A549 (cell line): ENCODE results near the gene PARP8.

Source experiments
- CHD2 ChIP-seq: fragments of 150-350 bp; IDR thresholded peaks from 2 replicates; pipeline ENCODE4 v1.6.1; 2014; ENCODE audit warnings: low read length; ENCODE audit not compliant: partially characterized antibody
- HOXA7 ChIP-seq: fragments of 250-450 bp; sonication (Bioruptor Pico); IDR thresholded peaks from 2 replicates; pipeline ENCODE4 v1.5.0; 2020; ENCODE audit warnings: mild to moderate bottlenecking, moderate library complexity
- JUN ChIP-seq, 2 experiments: fragments of >200 bp; sonication (Bioruptor Twin); formaldehyde crosslinking; IDR thresholded peaks; 2 replicates in 1 of 2; 3 replicates in 1 of 2; pipeline ENCODE4 v1.6.1; 2016 to 2017
- JUNB ChIP-seq: fragments of >200 bp; sonication (Bioruptor Twin); formaldehyde crosslinking; IDR thresholded peaks from 2 replicates; pipeline ENCODE4 v1.6.1; 2016
- POLR2A ChIP-seq: IDR thresholded peaks from 2 replicates; pipeline ENCODE4 v1.6.1; 2012; ENCODE audit warnings: mild to moderate bottlenecking, low read length
- POLR2AphosphoS2 ChIP-seq: conservative IDR thresholded peaks from 2 replicates; pipeline ENCODE4 v1.6.1; 2012; ENCODE audit warnings: low read length, improper control_type of control experiment, inconsistent platforms
- RAD21 ChIP-seq, 2 experiments: fragments of >200 bp in 1 of 2; sonication (Bioruptor Twin) in 1 of 2; formaldehyde crosslinking in 1 of 2; IDR thresholded peaks in 1 of 2; conservative IDR thresholded peaks in 1 of 2; 2 replicates in 1 of 2; 3 replicates in 1 of 2; pipeline ENCODE4 v1.6.1; 2012 to 2018; ENCODE audit warnings: inconsistent platforms in 1 of 2
- RFX5 ChIP-seq: fragments of 450-650 bp; IDR thresholded peaks from 2 replicates; pipeline ENCODE4 v1.7.1; 2014; ENCODE audit warnings: antibody characterized with exemption, mild to moderate bottlenecking, moderate library complexity
- TF ChIP-seq, protein P1 (sequence below): IDR thresholded peaks from 2 replicates; pipeline ENCODE4 v1.6.1; 2012
- TF ChIP-seq, protein P2 (sequence below): fragments of >200 bp; sonication (Bioruptor Twin); formaldehyde crosslinking; IDR thresholded peaks from 3 replicates; pipeline ENCODE4 v1.5.1; 2016

DNA sequence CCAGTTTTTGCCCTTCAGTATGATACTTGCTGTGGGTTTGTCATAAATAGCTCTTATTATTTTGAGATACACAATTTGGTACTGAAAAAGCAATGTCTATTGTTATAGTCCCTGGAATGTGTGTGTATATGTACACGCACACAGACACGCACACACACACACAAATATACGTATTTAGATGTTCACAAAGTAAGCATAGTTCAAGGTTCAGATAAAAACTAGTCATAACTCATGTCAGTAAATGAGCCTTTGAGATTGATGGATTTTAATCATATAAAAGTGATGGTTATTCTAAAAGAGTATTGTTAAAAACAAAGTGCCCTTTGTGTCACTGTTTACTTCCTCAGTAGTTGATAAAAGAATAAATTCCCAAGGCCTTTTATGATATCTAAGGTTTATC, 147.3 kb downstream of the PARP8 start:
- TF ChIP-seq, protein P1, sequence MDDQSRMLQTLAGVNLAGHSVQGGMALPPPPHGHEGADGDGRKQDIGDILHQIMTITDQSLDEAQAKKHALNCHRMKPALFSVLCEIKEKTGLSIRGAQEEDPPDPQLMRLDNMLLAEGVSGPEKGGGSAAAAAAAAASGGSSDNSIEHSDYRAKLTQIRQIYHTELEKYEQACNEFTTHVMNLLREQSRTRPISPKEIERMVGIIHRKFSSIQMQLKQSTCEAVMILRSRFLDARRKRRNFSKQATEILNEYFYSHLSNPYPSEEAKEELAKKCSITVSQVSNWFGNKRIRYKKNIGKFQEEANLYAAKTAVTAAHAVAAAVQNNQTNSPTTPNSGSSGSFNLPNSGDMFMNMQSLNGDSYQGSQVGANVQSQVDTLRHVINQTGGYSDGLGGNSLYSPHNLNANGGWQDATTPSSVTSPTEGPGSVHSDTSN = no peak
- TF ChIP-seq POLR2AphosphoS2 (no peak), HOXA7 (CRISPR knock-in tag) (no peak), CHD2 (no peak), JUN (IDR thresholded peaks at IDR 0.05) (no peak), JUNB (no peak), POLR2A (no peak), RFX5 (no peak), RAD21 (conservative IDR thresholded peaks at IDR 0.05 in 1 of 2, IDR thresholded peaks at IDR 0.05 in 1 of 2) (no peak)
- TF ChIP-seq, protein P2, sequence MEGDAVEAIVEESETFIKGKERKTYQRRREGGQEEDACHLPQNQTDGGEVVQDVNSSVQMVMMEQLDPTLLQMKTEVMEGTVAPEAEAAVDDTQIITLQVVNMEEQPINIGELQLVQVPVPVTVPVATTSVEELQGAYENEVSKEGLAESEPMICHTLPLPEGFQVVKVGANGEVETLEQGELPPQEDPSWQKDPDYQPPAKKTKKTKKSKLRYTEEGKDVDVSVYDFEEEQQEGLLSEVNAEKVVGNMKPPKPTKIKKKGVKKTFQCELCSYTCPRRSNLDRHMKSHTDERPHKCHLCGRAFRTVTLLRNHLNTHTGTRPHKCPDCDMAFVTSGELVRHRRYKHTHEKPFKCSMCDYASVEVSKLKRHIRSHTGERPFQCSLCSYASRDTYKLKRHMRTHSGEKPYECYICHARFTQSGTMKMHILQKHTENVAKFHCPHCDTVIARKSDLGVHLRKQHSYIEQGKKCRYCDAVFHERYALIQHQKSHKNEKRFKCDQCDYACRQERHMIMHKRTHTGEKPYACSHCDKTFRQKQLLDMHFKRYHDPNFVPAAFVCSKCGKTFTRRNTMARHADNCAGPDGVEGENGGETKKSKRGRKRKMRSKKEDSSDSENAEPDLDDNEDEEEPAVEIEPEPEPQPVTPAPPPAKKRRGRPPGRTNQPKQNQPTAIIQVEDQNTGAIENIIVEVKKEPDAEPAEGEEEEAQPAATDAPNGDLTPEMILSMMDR = no peak
